H1 (cell line): ENCODE results near the gene CHRD. TPM values are rescaled to one million over a fixed set of nuclear protein-coding genes. Genes with fewer than 3 reads are reported as not detected.

ENCODE experiments used
- CHD7 ChIP-seq: fragments of 300-600 bp; sonication (generic); IDR thresholded peaks from 2 replicates; pipeline ENCODE4 v1.7.1; 2012; ENCODE audit warnings: low read length, moderate library complexity, mild to moderate bottlenecking, inconsistent platforms; ENCODE audit not compliant: insufficient replicate concordance
- CREB1 ChIP-seq: IDR thresholded peaks from 2 replicates; pipeline ENCODE4 v1.6.1; 2012; ENCODE audit warnings: inconsistent platforms
- CTCF ChIP-seq, 3 experiments: IDR thresholded peaks; 1 replicate in 2 of 3; 2 replicates in 1 of 3; pipeline versions ENCODE4 v1.5.1 to v1.6.1; 2011; ENCODE audit warnings: low read length in 3 of 3, mild to moderate bottlenecking in 3 of 3, inconsistent platforms in 2 of 3, low read depth in 1 of 3, moderate library complexity in 1 of 3; ENCODE audit not compliant: insufficient read depth in 1 of 3; ENCODE audit errors: control extremely low read depth in 1 of 3
- GTF2F1 ChIP-seq: IDR thresholded peaks from 2 replicates; pipeline ENCODE4 v1.6.1; 2012; ENCODE audit warnings: low read depth, low read length, improper control_type of control experiment, borderline replicate concordance
- RAD21 ChIP-seq, 2 experiments: IDR thresholded peaks in 1 of 2; conservative IDR thresholded peaks in 1 of 2; 2 replicates each; pipeline ENCODE4 v1.6.1; 2011; ENCODE audit warnings: low read depth in 2 of 2, low read length in 2 of 2, improper control_type of control experiment in 1 of 2, inconsistent platforms in 1 of 2, mild to moderate bottlenecking in 1 of 2, moderate library complexity in 1 of 2
- polyA plus RNA-seq, 7 experiments: library from polyadenylated mRNA; depleted of rRNA in 3 of 7; stranded (reverse) in 5 of 7; unstranded in 2 of 7; fragments of >200 nt in 5 of 7; fragments of 200-250 nt in 2 of 7; gene quantifications; 1 replicate in 5 of 7; 2 replicates in 1 of 7; 4 replicates in 1 of 7; pipeline versions ENCODE4 v1.2.1 to v1.2.3, GENCODE V29; 2011 to 2013; ENCODE audit warnings: missing spikeins in 2 of 7, mixed read lengths in 2 of 7
- total RNA-seq: library from RNA; stranded (reverse); fragmentation: NEBNext Ultra II Directional; extraction: Animal tissue kit (Norgen Biotek cat#: 25700); gene quantifications from 2 replicates; pipeline ENCODE4 v1.2.1, GENCODE V29; 2021

CHRD gene
- total and polyA plus RNA-seq, 2 of the 8 experiments (the other 6 are each of a cell fraction or from before 2014, with no cell fraction given) = 0.62 to 0.86 TPM

GRCh38 chr3:184354121-184354728, 25.6 kb upstream of the CHRD start (continued):
- TF ChIP-seq CHD7 (no peak), CREB1 (0 out of 2 replicates have a peak, but pooled peaks have one; percentile 17), GTF2F1 (no peak), CTCF (IDR thresholded peaks at IDR 0.05; ENCODE audit: control extremely low read depth in 1 of 3, insufficient read depth in 1 of 3, low read depth in 1 of 3, low read length in 3 of 3) (peak in 2 of 3 experiments; percentile 60 to 74; a peak in 3 of 4 replicates), RAD21 (IDR thresholded peaks at IDR 0.05 in 1 of 2, conservative IDR thresholded peaks at IDR 0.05 in 1 of 2; ENCODE audit: low read depth in 2 of 2, low read length in 2 of 2) (peak; percentile 37 to 58; a peak in 3 of 4 replicates)
